HG03097 (cell line): ENCODE data around the gene NCK2.

ENCODE experiments used
- ATAC-seq: cut with Tn5 transposase; IDR thresholded peaks from one replicate; pipeline ENCODE4 v1.9.1; 2021; ENCODE audit not compliant: unreplicated experiment, low FRiP score

The NCK2 gene

DNA sequence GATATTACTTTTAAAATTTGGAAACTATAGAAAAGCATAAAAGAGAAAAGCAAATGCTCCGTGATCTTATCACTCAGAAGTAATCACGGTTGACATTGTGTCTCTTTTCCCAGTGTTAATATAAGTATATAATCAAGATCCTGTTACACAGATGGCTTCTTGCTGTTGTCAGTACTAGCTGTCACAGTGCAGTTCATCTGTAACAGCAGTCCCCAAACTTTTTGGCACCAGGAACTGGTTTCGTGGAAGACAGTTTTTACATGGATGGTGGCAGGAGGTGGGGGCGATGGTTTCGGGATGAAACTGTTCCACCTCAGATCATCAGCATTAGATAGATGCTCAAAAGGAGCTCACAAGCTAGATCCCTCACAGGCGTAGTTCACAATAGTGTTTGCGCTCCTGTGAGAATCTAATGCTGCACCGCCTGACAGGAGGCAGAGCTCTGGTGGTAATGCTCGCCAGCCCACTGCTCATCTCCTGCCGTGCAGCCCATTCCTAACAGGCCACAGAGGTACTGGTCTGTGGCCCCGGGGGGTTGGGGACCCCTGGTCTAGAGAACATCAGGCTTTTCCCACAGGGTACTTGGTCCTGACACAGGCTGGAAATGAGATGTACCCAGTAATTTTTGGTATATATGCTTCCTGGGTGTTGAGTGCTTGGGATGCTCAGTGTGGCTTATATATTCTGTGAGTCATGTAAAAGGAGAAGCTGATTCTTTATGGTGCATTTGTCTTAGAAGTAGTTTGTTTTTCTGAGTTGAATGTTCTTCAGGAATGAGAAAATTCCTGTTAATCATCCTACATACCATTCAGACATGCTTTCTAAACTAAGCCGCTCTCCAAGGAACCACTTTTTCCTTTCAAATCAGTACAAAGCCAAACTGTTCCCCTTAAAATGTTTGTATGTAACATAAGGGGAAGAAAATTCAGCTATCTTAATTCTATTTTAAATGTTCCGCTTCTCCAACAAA lies 121.8 kb downstream of the NCK2 start:
- no peak for ATAC-seq

DNA sequence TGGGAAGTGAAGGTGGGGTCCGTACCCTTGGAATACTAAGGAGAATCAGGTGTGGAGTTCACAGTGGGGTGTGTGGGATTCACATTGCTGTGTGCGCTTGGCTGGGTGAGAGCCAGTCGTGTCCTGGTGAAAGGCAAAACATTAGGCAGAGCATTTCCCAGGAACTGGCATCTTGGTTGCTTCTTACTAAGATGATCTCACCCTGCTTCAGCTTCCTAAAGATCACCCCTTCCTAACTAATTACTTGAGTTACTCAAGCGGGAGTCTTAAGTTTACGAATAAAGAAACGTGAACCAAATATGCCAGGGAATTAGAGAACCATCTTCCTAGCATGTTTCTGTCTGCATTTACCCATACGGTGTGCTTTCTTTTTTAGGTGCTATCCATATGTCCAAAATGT lies 122.9 kb downstream of the NCK2 start:
- no peak for ATAC-seq

DNA sequence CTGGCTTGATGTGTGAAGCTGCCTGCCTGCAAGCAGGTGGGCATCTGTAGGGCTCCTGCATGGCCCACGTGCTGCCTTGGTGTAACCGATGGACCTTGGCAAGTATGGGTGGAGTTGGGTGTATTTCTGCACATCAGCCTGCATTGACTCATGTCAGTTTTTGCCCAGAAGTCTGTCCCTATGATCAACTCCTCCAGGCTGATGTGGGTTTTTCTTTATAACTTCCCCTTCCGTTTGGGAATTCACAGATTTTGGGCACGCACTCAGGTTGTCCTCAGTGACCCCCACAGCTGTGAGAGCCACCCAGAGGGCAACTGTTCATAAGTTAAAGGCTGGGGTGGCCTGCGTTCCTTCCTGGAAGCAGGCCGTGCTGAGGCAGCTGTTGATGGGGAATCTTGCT lies 123.3 kb downstream of the NCK2 start:
- no peak for ATAC-seq

DNA sequence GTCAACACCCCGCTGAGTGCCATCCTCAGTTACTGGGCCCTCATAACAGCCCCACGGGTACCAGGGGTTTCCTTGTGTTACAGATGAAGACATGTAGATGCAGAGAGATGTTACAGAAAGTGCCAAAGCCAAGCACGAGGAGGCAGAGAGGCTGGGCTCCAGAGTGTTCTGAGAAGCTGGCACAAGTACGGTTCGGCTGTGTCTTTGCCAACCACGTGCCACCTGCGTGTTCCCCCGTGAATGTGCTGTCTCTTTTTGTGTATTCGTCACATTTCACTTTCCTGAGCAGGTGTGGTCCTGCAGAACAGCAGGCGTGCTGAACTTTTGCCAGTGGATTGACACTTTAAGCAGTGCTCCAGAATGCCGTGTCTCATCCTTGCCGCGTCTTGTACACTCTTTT lies 124.6 kb downstream of the NCK2 start:
- no peak for ATAC-seq

DNA sequence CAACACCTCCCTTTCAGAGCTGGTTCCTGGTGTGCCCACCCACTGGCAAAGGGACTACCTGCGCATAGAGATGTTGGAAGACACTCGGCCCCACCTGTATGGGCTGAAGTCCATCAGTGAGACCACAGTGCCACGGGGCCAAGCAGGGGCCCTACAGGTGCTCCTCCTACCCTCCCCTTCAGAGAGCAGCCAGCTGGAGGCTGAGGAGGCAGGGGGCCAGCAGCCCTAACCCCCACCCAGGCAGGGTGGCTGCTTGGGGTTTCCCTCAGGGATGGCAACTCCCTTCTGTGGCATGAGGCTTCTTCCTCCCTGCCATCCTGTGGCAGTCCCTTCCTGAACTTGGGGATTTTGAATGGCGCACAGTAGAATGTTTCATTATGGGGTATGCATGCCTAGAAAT lies 125.3 kb downstream of the NCK2 start:
- ATAC-seq: no peak

DNA sequence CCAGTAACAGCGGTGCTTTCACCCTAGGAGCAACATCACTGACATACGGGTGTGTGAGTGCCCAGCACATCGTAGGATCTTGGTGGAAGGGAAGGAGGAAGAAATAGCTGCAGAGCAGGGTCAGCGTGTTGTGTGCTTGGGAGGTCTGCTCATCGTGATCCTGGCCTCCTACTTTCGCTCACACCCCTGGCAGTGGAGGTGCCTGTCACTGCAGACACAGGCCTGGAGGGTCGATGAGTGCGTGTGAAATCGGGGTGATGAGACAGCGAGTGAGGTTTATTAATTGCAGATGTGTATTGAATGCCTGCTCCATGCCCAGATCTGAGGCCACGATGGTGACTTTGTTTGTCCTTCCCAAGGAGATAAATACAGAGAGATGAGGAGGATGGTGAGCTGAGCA lies 126.1 kb downstream of the NCK2 start:
- no peak for ATAC-seq

DNA sequence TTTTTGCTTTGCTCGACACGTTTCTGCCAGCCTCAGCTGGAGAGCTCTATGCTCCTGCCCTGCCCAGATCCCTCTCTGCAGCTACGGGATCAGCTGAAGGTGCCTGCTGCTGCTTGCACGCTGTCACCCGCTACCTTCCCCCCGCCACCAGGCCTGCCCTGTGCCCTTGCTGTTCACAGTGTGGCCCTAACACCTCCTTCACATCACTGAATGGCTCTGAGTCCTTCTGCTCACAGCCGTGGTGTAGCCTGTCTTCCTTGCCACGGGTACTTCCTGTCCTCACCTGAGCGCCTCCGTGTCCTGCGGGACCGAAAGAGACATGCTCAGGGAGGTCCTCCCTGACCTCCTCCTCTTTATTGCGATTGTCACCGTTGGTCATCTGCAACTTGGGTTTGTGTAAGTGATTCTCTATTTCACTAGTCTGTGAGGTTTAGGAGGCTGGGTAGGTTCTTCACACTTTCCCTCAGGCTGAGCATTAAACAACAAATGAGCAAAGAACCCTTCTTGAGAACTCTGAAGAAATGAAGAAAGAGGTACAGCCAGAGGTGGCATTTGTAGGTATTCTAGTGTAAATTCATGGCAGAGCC lies 127.5 kb downstream of the NCK2 start:
- ATAC-seq: no peak

DNA sequence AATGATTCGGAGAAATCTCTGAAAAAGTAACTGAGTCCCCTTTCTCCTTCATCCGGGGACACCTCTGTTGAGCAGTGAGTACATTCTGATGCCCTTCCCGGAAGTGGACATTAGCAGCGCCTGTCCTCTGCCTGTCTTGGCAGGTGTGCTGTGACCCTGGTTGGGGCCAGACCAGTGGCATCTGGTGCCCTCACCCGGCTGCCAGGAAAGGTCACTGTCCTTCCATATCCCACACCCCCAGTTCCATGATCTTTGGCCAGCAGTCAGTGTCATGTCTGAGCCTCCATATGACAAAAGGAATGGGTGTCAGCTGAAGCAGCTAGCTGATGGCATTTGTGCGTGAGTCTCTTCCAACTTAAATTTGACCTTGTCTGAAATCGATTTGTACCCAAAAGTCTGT lies 128.1 kb downstream of the NCK2 start:
- ATAC-seq: no peak

DNA sequence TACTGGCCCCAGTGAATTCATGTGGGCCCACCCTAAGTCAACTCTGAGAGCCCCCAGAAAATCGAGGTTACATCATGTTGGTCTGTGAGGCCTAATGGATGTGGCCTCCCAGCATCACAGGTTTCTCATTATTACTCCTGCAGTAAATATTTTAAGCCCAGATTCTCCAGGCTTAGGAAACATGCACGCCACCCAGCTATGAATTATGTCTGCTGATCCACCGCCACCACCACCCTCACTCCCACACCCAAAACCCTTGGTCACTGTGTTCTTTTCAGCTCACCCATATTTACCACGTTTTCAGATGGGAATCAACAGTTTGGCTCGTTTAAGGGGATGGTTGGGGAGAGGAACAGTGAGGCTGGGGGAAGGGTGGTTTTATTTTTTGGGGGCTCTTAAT lies 128.6 kb downstream of the NCK2 start:
- ATAC-seq: no peak

DNA sequence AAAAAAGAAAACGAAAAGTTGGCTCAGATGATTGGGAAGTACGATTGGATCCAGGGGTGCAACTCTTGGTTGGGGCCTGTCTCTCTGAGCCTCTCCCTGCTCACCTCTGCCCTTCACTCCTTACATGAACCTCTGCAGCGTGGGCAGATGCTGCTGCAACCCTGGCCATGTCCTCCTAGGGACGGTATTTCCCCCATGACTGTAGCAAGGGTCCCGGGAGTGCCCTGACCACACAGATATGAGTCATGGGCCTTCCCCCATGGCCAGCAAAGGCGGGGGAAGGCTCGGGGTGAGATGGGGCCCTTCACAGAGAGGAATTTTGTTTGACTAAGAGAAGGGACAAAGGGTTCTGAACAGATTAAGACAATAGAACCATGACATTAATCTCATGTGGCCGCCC lies 129.0 kb downstream of the NCK2 start:
- peak; percentile 76 for ATAC-seq

DNA sequence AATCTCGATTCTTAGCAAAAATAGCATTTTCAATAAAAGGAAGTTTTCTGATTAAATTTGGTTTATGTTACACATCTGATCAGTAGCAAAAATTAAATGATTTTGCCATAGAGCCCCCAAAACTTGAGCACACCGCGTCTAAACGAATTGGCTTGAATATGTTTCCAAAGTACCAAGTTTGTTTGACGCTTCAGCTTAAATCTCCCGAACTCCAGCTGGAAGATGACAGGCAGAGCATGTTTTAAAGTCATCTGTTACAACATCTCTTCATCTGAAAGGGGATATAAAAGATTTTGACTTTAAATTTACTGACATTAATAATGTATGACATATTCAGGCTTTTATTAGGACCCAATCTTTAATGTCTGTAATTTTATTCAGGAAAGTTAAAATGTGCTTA lies 129.8 kb downstream of the NCK2 start:
- ATAC-seq: no peak

DNA sequence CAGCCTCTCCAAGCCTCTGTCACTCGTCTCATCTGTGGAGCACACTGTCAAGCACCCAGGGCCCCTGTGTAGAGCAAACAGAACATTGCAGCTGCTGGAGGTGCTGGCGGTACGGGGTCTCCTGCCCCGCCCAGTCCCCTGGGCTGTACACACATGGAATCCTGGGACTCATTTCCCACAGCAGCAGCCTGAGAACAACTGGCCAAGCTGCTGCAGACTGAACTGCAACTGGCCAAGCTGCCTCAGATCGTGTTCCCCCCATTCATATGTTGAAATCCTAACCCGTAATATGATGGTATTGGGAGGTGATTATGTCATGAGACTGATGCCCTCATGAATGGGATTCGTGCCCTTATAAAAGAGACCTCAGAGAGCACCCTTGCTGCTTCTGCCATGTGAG lies 130.5 kb downstream of the NCK2 start:
- ATAC-seq: no peak

DNA sequence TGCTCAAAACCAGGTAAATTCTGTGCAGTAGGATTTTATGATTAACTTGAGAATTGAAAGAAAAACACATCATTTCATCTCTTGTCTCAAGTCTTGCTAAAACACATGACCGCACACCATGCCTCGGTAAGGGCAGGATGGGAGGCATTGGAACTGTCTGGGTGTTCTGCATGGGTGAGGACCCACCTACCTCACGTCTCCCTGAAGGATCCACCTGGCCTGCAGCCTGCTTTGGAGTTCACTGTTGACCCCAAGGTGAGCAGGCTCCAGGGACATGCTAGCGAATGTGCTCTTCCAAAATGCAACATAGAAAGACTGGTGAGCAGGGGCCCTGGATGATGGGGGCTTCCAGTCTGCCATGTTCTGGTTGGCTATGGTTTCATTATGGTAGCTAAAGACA lies 131.5 kb downstream of the NCK2 start:
- no peak for ATAC-seq

DNA sequence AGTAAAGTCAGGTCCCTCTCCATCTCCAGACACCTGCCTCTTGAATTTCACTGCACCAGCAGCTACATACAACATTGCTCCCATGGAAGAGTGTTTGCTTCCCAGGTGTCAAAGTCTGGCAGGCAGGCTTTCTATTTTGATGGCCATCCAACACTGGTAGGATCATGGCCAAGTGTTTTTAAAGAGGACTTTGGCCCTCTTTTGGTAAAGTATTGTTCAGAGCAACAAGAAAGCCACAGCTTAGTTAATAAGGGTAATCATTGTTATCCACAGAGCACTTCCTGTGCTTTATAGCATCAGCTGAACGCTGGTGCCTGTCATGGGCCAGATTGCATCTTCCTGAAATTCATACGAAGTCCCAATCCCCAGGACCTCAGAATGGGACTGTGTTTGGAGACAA lies 133.2 kb downstream of the NCK2 start:
- no peak for ATAC-seq

DNA sequence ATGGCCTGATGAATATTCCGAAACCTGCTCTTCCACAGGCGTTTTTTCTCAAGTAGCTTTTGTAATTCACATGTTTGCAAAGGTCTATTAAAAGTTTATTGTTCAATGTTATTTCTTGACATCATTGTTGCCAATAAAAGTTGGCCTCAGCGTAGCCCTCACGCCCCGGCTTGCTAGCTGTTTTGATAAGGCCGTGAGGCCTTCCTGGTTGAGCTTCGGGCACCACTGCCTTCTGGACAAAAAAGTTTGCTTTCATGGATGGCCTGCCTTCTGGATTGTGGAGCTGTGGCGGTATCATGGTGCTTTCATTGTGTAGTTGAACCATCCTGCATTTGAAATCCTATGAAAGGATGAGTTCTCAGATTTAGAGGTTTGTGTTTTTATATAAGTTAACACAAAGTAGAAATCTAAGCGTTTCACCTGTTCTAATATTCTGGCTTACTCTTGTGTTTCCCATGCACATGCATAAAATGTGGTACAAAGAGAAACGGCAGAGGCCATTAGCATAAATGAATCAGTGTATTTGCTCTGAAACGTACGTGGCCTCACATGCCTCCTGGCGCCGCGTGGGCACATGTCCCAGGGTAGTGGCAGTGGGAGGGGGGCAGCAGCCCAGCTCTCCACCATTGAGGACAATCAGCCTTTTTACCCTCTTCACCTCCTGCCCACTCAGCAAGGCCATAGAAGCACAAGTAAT lies 134.5 kb downstream of the NCK2 start:
- ATAC-seq: no peak

DNA sequence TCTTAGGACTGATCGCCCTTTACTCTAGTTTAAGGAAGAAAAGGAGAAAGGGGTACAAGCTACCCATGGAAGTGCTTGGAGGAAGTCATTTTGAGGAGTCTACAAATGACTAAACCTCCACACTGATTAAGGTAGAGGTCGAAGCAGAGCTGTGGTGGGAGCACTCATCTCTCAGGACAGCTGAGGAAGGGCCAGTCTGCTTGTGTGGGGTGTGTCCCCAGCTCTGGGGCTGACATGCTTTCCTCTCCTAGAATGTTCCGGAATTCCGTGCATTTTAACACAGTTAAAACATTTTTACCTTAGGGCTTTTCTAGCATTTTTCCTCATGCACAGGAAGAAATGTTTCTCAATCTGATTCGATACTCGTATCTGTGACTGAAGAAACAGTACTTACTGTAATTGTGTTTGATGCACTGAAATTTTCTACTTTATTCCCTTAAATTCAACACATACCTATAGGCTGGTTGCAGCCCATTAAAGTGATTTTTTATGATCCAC lies 135.1 kb downstream of the NCK2 start:
- ATAC-seq: no peak

DNA sequence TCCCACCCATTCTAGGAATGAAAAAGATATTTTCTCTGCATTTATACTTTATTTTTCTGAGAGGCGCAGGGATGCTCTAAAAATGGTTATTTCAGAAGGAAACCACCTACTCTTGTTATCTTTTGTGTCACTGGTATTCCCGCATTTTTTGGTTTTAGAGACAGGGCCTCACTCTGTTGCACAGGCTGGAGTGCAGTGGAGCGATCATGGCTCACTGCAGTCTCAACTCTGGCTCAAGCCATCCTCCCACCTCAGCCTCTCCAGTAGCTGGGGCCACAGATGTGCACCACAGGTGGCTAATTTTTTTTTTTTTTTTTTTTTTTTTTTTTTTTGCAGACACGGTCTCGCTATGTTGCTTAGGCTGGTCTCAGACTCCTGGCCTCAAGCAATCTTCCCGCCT lies 135.9 kb downstream of the NCK2 start:
- no peak for ATAC-seq

DNA sequence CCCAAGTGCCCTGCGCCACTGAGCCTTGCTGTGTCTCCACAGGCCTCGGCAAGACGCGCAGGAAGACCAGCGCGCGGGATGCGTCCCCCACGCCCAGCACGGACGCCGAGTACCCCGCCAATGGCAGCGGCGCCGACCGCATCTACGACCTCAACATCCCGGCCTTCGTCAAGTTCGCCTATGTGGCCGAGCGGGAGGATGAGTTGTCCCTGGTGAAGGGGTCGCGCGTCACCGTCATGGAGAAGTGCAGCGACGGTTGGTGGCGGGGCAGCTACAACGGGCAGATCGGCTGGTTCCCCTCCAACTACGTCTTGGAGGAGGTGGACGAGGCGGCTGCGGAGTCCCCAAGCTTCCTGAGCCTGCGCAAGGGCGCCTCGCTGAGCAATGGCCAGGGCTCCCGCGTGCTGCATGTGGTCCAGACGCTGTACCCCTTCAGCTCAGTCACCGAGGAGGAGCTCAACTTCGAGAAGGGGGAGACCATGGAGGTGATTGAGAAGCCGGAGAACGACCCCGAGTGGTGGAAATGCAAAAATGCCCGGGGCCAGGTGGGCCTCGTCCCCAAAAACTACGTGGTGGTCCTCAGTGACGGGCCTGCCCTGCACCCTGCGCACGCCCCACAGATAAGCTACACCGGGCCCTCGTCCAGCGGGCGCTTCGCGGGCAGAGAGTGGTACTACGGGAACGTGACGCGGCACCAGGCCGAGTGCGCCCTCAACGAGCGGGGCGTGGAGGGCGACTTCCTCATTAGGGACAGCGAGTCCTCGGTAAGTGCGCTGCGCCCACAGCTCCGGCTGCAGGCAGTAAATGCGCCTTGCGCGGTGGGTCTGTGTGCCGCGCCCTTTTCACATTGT lies 136.8 kb downstream of the NCK2 start:
- no peak for ATAC-seq

DNA sequence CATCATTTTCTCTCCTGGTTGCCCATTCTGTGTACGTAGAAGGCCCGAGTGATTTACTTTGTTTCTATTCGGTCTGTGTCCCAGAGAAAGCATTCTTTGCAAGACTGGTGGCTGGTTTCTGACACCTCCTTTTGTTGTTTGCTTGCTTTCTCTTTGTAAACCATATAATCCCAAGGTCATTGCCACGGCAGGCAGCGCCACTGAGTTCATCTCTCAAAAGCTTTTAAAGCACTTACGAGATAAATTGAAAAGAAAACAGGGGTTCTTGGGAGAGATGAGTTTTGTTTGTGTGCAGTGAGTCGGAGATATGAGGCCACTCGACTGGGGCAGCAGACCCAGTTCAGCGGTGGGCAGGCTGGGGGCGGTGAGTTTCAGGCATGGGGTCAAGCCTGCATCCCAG lies 137.6 kb downstream of the NCK2 start:
- no peak for ATAC-seq

DNA sequence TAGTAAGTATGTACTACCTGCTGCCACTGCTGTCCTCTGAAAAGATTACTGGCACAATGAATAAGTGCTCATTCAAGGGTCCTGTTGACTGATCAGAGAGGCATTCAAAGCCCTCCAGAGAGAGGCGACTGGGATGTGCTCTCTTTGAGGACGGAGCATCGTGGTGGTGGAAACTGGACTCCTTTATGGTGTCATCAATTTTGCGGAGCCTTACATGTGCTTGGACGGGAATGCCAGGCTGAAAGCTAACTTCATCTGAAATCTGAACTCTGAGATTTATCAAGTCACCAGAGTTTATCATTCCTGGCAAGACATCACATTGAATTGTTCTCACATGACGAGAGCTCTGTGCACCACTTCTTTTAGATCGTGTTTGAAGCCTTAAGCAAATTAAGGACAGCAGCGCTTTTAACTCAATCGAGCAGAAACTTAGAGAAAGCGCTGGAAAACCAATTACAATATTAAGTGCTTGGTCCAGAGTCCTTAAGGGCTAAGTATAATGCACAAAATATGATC lies 138.3 kb downstream of the NCK2 start:
- ATAC-seq: no peak
